GM10266 (cell line): ENCODE results near the gene TNFRSF12A.

Experiments used
- DNase-seq: peaks from one replicate; pipeline ENCODE4 v3.0.0; 2012; ENCODE audit errors: extremely low spot score
- TF ChIP-seq, protein P1 (sequence below): IDR thresholded peaks from 2 replicates; pipeline ENCODE4 v1.5.1; 2012; ENCODE audit warnings: mild to moderate bottlenecking, low read depth; ENCODE audit not compliant: control insufficient read depth, insufficient read depth; ENCODE audit errors: missing control alignments

Gene TNFRSF12A

DNA sequence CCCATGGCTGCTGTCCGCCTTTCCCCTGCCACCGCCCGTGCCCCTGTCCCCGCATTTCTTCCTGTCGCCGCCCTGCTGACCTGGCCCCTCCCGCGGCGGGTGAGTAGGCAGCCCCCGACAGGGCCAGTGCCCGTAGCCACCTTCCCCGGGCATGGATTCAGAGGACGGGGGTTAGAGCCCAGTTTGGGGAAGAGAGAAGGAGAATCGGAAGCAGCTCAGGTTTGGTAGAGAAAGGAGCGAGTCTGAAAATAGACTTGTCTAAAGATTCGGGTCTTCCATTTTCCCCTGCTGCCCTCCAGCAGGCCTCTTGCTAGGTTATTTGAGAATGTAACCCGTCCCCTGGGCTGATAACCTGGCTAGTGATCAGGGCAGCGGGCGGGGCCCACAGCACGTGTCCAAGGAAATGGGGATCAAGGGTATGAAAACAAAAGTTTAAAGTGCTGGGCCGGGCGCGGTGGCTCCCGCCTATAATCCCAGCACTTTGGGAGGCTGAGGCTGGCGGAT lies 15.3 kb upstream of the TNFRSF12A start:
- TF ChIP-seq, protein P1, sequence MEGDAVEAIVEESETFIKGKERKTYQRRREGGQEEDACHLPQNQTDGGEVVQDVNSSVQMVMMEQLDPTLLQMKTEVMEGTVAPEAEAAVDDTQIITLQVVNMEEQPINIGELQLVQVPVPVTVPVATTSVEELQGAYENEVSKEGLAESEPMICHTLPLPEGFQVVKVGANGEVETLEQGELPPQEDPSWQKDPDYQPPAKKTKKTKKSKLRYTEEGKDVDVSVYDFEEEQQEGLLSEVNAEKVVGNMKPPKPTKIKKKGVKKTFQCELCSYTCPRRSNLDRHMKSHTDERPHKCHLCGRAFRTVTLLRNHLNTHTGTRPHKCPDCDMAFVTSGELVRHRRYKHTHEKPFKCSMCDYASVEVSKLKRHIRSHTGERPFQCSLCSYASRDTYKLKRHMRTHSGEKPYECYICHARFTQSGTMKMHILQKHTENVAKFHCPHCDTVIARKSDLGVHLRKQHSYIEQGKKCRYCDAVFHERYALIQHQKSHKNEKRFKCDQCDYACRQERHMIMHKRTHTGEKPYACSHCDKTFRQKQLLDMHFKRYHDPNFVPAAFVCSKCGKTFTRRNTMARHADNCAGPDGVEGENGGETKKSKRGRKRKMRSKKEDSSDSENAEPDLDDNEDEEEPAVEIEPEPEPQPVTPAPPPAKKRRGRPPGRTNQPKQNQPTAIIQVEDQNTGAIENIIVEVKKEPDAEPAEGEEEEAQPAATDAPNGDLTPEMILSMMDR: no peak
- no peak for DNase-seq

DNA sequence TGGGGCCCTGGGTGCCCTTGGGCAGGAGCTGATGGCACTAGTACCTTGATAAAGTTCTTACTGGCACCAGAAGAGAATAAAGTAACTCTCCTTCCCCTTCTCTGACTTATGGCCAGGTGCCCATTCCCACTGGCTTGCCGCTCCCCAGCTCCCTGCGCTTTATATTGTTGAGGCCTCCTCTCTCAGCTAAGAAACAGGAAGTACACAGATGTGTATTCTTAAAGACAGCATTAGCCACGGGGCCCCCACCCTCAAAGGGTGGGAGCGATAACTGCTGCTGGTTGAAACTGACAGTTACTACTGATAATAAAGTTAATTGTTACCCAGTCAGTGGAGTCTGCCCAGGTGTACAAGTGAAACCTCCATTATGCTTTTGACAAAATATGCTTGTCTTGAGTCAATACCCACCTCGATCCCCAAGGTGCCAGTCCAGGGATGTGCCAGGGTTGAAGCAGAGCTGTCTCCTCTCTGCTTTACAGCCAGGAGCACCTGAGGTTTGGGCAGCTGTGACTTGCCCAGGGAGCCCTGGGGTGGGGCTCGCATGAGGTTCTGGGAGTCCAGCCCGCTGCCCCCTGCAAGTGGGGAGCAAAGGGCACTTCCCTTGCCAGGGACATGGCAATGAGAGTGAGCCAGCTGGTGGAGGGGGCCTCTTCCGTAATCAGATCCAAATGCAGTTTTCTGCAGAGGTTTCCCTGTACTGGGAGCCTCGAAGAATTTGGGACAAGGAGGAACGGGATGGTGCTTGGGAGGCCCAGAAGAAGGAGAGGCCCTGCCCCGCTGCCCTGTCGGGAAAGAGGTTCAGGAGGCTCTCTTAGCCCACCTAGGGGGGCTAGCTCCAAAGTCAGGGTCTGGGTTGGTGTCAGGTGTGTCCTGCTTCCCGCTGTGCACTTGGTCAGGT lies 12.9 kb upstream of the TNFRSF12A start:
- DNase-seq: no peak
- TF ChIP-seq, protein P1: no peak

DNA sequence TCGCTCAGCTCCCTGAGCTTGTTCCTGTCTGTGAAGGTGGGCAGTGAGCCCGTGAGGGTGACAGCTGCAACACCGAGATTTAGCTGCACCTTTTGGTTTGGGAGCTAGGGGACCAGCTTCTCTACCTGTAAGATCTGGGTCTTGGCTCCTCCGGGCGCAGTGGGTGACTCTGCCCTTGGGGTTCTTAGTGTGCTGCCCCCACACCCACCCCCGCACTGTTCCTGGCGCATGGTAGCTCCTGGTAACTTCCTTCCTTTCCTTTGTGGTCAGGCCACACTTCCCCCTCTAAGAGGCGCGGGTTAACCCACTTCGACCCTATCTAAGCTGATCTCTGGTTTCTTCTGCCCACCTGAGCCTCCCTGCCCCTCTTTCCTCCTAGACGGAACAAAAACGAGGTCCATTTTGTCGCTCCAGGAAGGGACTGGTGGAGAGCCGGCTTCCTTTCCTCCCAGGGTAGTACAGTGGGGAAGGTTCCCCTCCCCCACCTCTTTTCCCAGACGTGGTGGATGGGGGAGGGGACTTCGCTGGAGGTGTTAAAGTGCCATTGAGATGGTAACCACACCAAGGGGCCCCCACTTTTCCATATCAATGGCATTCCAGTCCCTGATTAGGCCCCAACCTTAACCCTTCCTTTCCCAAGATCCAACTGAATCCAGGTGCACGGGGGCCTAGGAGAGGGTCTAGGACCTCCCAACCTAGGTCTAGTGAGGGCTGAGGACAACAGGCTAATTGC lies 12.0 kb upstream of the TNFRSF12A start:
- no peak for DNase-seq
- TF ChIP-seq, protein P1: no peak

DNA sequence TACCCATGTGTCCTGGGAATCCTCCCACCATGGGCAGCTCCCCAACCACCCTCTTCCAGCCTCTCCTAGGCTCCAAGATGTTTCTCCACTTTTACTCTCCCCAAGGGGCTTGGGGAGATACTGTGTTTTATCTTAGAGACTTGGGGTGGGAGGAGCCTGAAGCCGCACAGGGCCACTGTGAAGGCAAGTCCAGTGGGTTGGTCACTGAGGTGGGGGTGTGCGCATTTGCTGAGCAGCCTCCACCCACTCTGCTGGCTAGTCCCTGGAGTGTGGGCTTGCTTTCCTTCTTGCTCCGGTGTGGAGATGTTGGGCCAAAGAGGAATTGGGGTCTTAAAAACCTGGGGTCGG lies 11.5 kb upstream of the TNFRSF12A start:
- DNase-seq: no peak
- TF ChIP-seq, protein P1: no peak

DNA sequence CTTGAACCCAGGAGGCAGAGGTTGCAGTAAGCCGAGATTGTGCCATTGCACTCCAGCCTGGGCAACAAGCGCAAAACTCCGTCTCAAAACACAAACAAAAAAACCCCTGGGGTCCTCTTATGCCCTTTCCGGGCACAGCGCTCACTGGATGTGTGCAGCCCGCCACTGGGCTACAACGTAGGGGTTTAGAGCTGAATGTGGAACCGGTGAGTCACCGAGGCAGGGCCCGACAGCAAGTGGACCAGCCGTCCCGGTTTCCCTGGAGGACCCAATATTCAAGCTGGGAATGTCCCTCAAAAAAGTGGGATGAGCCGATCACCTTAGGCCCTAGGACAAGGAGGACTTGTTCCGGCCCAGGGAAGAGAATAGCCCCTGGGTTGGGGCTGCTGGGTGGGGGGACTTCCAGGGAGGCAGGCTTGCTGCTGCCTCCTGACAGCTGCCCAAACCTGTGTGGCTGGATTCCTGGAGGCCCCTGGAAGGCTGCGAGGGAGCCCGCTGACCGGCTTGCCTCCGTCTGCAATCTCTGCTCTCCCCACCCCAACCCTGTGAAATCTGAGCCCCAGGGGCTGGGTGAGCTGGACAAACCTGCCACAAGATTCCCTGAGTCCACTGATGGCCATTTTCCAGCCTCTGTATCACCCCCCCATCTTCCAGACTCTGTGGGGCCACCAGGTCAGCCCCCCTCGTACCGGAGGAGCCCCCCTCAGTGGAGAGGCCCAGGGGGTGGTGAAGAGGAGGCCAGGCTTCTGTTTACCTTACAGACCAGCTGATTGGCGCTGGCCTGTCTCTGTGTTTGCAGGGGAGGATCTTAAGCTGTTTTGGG lies 10.4 kb upstream of the TNFRSF12A start:
- TF ChIP-seq, protein P1: no peak
- no peak for DNase-seq

DNA sequence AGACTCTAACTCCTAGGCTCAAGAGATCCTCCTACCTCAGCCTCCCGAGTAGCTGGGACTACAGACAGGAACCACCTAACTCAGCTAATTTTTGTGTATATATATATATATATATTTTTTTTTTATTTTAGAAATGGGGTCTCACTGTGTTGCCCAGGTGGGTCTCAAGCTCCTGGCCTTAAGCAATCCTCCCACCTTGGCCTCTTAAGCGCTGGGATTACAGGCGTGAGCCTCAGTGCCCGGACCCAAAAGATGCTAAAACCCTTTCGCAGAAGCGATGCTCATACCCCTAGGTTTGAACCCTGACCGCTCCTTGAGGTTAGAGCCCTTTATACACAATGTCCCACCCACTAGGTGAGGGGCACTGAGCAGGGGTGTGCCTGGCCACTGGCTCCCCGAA lies 9.7 kb upstream of the TNFRSF12A start:
- TF ChIP-seq, protein P1: no peak

More for the DNA sequence above, 9.7 kb upstream of the TNFRSF12A start:
- no peak for DNase-seq
